Muscle of arm (tissue), 12 donors: Measurements from ENCODE around the gene QSOX2. TPM values are rescaled to one million over a fixed set of nuclear protein-coding genes. Genes with fewer than 3 reads are reported as not detected.
"Not testable (repeated sequence)": the region's sequence is repeated elsewhere in the genome, so short reads cannot be mapped to it uniquely, and the experiment has no call there.

ENCODE experiments used
- DNase-seq: peaks from one replicate; pipeline ENCODE4 v3.0.0-alpha.2; 2013
- polyA plus RNA-seq, 12 donors: library from polyadenylated mRNA; unstranded; fragments of 120-200 nt; gene quantifications; one replicate each; pipeline ENCODE4 v1.2.1, GENCODE V29; 2013; ENCODE audit not compliant: insufficient read length in 12 of 12

The QSOX2 gene
- polyA plus RNA-seq, 12 donors = 6.1 to 13.7 (median 8.9) TPM; not detected in 1

DNA sequence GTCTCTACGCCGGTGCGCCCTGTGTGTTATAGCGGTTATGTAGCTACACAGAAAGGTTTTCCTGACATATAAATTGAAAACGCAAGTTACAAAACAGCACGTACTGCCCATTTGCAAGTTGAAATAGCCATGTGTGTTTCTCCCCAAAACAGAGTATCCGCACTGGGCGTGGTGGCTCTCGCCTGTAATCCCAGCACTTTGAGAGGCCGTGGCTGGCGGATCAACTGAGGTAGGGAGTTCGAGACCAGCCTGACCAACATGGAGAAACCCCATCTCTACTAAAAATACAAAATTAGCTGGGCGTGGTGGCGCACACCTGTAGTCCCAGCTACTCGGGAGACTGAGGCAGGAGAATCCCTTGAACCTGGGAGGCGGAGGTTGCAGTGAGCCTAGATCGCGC lies 21.0 kb upstream of the QSOX2 start:
- DNase-seq = not testable (repeated sequence)

DNA sequence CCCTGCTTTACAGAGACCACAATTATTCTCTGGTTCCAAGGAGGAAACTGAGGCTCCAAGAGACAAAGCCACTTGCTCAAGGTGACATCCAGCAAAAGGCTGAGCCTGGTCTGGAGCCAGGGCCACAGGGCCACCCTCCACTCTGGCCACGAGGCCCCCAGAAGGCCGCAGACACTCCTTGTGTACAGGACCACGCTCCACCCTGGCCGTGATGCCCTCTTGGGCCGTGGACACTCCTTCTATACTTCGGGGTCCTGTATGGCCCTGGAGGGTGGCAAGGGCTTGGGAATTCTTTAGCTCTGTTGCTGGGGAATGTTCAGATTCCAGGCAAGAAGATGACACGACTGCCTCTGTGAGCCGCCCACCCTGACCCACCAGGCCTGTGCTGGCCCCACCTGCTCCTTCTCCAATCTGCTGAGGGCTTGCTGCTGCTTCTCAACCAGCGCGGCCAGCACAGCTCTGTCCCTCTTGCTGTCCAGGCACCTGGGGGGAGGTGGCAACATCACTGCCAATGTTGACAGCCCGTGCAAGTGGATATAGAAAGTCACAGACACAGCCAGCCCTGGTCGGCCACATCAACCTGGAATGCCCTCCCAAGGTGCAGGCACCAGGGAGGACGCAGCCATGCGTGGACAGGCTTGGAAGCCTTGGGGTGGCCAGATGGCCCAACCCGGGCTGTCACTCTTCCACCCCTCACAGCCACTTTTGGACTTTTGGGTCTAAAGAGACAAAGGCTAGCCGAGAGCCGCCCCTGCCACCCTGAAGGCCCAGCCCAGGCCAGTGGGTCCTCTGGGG lies 20.1 kb upstream of the QSOX2 start:
- DNase-seq = no peak

DNA sequence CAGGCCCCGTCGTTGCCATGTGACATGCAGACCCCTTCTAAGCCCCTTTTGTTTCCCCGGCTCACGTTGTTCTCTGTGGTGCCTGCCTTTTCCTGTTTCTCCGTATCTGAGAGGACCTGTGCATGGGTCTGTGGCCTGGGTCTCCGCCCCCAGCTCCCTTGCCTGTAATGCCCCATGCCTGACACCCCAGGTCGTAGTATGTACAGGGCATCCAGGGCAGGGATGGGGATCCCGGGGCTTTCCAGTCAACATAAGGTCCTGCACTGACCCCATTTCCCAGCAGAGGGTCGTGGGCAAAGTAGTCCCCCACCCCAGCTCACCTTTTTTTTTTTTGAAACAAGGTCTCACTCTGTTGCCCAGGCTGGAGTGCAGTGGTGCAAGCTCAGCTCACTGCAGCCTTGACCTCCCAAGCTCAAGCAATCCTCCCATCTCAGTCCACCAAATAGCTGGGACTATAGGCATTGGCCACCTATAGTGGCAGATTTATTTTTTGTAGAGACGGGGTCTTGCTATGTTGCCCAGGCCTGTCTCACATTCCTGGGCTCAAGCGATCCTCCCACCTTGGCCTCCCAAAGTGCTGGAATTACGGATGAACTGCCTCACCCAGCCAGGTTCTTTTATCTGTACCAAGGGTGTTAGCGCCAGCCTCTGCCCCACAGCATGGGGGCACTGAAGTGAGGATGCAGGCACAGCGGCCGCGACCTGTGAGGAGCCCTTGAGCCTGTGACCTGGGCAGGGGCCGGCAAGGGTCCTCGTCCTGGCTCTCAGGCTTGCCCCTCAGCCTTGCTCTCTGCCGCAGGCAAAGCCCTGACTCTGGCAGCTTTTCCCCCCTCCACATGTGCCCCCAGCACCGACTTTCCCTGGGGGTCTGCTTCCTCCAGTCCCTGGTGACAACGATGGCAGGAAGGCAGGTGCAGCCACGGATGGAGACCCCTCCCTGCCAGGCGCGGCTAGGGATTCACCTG lies 19.1 kb upstream of the QSOX2 start:
- DNase-seq = no peak

DNA sequence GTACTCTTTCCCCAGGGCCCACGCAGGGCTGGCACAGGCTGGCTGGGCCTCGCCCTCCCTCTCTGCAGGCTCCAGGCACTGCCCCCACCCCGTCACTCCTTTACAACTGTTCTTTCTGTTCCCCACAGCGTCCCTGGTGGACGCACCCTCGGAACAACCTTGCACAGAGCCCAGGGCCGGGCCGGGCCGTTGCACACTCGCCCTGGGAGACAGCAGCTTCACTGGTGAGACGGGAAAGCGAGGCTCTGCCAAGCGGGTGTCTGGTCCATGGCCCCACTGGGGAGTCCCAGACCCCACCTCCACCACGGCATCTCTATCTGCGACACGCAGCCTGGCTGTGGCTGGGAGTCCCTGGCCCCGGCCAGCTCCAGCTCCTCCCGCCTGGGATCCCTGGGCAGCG lies 18.4 kb upstream of the QSOX2 start:
- no peak for DNase-seq

DNA sequence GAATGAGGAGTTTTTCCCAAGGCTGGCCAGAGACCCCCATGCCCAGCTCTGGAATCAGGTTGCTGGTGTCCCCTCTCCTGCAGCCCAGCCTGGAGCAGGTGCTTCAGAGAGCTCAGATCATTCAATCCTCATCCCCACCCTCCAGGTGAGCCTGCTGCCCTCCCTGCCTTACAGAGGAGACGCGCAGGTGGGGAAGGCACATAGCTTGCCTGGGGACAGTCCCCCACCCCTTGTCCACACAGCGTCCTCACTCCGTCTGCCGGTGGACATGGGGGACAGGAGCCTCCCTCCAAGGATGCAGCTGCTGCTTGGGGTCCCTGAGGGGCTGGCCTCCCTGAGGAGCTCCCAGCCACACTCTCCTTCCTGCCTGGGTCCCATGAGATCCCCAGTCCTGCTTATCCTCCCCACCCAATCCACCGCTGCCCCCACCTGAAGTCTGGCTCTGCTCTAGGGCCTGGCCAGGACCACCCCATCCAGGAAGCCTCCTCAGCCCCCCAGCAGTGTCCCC lies 17.1 kb upstream of the QSOX2 start:
- no peak for DNase-seq

DNA sequence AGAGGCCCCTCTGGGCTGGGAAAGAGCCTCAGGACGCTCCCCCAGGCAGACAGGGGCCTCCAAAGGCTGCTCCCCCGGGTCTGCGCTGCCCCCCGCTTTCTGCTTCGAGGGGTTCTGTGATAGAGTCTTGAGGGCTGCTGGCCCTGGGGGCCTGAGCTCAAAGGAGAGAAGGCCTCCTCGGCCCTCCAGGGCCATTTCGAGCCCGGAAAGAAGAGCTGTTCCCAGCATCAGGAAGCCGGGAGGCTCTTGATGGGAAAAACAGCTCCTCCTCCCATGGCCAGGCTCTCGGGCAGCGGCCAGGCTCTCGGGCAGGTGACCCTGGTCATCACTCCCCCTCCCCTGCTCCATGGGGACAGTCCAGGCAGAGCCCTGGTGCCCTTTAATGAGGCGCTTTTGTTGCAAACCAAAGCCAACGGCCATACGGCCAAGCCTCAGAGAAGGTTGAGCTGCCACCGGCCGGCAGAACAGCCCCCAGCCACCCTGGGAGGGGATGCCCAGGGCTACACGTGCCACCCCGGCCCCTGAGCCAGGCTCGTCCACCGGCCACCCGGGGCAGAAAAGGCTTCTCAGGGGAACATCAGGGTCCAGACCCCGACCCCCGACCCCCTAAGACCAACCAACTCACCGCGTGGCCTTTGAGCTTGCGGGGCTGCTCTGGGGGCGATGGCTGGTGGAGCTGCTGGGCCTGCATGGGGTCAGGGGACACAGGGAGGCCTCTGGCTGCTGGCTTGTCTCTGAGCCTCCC lies 16.2 kb upstream of the QSOX2 start:
- DNase-seq = no peak

DNA sequence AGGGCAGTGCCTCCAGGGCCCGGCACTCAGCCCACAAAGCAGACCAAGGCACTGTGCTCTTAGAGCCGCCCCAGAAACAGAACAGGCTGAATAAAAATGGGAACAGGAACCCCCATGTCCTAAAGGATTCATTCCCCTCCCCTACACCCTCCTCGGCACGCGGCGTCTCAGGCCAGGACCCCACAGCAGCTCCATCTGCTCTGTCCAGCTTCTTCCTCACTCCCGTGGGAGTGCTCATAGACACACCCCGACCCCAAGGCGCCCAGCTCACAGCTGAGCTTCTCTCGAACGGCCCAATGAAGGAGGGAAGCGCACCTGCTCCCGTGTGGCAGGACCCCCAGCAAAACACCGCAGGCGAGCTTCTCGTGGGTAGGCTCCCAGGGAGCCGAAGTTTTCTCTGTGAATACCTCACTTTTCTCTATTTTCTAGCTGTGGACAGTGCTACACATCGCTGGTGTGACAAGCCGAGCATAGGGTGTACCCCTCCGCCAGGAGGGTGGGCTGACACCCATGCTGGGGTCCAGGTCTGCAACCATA lies 15.4 kb upstream of the QSOX2 start:
- DNase-seq = no peak

DNA sequence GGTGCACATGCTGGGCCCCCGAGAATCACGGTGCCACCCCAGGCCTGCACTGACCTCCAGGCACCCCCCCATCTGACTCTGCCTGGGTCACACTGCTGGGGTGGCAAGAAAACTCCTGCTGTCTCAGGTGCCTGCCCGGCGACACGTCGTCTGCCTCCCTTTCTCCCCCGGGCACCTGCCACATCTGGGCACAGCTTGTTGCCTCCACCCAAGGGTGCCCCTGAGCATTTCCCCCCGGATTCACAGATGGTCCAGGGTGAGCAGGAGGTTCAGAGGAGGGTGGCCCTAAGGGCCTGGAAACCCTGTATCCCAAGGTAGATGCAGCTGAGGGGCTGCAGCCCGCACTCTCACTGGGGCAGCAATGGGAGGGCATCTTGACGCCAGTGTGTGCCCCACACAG lies 14.9 kb upstream of the QSOX2 start:
- no peak for DNase-seq

DNA sequence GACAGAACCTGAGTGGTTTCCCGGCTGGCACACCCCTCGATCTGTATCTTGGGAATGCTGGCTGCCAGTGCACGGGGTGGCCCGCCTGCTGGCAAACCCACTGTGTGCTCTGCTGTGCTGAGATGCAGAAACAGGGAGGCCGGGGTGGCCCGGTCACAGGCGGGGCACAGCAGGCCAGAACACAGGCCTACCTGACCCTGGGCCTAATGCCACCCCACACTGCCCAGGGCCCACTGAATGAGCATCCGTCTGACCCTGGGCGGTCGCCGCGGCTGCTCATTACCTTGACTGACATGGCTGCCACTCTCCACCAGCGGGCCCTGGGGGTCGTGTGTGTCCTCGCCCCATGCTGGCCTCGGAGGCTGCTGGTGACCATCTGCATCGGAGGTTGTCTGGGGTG lies 14.2 kb upstream of the QSOX2 start:
- no peak for DNase-seq

DNA sequence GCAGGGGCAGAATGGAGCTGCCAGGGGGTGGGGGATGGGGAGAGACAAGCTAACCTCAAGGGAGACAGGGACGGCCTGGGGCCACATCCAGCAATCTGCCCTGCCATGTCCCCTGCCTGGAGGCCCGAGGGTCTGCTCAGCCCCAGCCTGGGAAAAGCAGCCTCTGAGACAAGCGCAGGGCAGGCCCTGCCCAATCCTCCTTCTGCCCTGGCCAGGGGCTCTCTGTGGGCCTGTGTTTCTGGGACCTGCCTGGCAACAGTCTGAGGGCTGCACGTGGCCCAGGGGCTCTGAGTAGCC lies 13.9 kb upstream of the QSOX2 start:
- DNase-seq = no peak

DNA sequence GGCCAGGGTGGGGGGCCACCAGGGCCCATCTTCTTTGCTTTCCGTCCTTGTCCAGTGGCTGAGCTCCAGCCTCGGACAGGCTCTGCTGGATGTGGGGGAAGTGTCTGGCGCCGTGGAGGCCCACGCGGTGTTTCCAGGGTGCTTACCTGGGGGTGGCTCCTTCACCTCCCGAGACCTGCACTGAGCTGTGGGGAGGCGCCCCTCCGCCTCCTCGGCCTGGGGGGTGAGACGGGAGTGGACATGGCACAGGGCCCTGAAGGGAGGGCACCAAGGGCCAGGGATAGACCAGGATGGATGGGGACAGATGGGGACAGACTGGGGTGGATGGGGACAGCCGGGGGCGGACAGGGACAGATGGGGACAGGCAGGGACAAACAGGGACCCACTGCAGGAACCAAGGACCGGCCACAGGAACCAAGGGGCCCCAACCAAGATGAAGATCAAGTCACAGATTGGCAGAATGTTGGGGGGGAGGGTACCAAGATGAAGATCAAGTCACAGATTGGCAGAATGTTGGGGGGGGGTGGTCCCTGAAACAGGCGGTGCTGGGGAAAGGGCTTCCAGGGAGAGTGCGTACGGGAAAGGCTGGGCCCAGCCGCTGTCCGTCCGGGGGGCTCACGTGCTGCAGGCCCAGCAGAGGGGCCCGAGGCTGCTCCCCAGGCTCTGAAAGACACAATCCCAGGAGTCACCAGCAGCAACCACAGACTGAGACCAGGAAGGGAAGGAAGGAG lies 13.3 kb upstream of the QSOX2 start:
- no peak for DNase-seq

DNA sequence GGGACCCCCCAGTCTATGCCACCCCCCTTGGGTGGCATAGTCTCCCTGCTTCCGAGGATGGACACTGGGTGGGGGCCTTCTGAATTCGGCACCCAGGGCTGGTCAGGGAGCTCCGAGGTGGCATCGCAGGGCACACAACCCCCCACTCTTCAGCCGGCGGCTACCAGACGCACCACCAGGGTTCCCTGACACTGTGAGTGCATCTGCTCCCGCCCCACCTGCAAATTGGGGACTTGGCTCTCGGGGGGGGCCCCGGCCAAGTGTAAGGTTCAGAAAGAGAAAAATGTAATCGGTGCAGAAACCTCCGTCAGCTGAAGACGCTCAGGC lies 12.7 kb upstream of the QSOX2 start:
- DNase-seq = no peak

DNA sequence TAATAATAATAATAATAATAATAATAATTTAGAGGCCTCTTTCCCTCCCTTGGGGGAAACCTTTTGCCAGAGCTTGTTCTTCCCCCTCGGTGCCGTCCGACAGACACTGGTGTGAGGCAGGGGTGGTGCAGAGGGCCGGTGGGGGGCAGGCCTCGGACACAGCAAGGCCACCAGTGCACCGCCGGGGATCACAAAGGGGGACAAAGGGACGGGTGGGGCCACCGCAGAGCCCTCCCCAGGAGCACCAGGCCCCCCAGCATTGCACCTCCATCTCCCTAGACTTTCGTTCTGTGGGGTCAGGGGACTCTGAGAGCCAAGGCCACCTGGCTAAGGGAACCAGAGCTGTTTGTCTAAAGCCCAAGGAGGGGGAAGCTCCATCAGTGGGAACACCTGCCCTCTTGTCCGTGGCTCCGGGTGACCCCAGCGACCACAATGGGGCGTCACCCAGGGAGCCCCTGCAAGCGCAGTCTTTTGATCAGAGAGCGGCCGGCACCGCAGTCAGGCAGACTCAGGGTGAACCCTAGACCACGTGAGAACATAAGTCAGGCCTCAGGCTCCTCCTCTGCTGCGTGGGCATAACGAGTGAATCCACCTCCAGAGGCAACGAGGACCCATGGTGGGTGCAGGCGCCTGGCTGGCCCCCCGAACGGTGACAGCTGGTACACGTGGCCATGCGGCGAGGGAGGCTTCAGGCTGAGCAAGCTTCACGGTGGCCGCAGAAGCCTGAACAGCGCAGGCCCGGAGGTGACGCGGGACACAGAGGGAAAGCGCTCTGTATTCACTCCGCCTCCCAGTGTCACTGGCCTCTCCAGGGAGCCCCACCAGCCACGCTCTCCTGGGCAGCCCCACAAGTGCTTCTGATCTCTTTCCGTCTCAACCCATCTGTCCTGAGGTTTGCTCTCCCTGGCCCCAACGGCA lies 12.0 kb upstream of the QSOX2 start:
- DNase-seq = no peak

DNA sequence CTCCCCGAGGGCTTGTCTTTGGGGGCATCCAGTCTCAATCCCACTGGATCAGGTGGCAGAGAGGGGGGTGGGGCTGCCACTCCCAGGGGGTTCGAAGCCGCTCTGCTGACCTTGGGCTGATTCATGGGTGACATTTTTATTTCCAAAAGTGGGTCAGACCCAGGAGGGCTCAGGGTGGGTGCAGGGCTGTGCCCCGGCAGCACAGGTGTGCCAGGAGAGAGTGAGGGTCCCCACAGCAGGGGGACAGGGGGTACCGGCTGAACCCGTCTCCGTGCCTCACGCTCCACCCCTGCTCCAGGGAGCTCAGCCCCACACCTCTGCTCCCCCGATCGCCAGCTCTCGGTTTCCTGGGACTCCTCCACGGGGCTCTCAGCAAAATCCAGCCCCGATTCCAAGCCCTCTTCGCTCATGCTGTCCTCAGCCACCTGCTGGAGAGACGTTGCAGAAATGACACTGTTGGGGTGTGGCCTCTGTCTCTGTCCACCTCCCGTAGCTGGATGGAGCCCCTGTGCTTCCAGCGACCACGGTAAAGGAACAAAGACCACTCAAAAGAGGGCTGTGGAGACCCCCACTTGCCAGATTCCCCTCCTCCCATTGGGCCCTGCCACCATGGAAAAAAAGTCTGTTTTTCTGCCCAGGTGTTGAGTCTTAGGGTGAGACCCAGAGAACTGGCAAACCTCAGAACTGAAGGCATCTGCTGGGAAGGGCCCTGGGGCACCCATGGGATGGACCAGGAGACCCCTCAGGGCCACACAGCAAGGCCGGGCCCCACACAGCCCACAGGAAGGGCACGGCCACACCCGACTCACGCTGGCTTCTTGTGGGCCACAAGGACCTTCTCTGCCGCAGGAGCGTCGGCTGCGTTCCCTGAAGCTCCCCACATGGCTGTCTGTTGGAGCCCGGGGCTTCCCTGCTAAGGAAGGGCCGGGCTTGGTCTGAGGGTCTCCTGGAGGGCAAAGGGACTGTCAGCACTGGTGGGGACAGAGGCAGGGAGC lies 10.6 kb upstream of the QSOX2 start:
- DNase-seq = no peak

DNA sequence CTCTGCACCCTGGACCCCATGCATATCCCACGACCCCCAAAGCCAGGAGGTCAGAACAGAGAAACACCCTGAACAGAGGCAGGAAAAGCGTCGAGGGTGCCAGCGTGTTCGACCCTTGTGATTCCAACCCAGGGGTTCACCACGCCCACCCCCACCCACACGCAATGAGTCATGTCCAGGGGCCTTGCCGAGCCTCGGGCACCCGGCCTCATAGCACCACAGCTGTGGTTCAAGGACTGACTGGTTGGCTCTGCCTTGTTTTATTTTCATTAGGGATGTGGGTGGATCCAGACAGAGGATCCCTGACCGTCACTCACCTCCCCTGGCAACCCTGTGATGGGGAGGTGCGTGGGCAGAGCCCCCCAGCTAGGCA lies 9.5 kb upstream of the QSOX2 start:
- no peak for DNase-seq

DNA sequence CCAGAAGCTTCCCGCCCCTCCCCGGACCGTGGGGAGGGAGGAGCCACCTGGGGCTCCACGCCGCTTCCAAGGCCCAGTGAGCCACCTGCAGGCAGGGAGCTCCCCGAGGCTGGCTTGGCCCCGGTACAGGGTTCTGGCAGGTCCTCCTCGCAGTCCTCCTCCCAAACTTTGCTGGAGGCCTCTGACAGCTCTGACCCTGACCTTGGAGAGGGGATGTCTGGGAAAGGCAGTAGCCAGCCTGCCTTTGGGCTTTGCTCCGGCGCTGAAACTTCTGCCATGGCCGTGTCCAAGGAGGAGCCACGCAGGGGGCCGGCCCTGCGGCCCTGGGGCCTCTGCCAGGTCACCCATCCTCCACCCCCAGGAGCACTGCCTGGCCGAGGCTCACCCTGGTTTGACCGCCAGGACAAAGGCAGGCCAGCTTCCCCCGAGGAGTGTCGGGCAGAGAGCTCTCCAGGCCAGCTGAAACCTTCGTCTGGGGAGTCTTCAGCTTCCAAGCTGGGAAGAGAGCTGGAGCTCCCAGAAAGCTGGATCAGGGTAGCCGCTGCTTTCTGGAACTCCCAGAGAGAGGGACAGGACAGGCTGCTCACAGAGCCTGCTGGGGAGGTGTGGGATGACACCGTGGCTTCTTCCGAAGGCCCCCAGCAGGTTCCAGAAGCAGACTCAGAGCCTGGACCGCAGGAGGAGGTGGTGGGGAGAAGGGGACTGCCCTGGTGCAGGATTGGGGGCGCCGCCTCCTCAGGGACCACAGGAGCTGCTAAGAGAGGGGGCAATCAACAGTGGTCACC lies 9.0 kb upstream of the QSOX2 start:
- no peak for DNase-seq

DNA sequence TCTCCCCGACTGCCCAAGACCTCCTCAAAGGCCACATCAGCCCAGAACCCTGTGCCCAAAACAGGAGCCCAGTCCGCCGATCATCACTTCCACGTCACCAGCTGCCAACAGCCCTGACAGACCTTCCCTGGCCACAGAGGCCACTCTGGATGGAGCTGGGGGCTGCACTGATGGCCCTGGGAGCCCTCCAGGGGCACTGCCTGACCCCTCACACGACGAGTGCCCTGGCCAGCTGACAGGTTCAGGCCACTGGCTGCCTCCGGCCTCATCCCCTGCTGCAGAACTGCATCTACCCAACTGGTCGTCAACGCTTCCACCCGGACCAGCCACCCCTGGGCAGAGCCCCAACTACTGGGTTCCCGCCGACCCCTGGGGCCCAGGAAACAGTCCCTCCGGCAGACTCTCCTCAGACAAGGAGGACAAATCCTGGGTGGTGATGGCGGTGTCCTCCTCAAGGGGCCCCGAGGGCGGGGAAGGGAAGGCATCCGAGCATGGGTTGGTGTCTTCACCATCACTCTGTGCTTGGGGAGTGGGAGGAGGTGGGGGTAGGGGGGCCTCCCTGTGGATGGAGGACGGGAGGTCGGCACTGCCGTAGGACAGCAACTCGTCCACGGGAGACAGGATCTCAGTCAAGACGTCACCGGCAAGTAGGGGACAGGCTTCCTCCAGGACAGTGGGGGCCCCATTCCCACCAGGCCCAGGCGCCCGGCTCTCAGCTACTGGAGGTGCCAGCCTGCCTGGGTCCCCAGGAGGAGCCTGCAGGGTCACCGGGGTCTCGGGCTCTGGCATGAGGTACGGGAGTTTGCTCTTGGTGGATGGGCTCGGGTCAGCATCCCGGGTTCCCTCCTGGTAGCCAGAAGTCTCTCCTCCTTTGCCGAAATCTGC lies 7.9 kb upstream of the QSOX2 start:
- no peak for DNase-seq
